ENCODE data around the gene MIGA2. TPM values are rescaled to one million over a fixed set of nuclear protein-coding genes. Genes with fewer than 3 reads are reported as not detected.

The MIGA2 gene
- total RNA-seq, 1 experiment from 2014 or later, result 23.0 TPM

DNA sequence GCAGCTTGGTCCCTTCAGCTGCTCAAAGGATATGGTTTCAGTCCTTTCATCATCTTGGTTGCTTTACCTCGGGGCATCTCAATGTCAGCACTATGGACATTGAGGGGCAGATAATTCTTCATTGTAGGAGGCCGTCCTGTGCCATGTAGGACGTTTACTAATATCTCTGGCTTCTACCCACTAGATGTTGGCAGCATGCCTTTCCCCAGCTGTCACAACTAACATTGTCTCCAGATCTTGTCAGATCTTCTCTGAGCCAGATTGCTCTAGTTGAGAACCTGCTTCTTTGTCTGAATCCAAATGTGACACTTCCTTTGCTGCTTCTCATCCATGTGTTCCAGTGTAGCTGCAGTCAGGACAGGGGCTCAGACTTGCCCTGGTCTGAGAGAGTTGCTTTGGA is 85.1 kb downstream of the MIGA2 start:
- no peak for ATAC-seq

More for the DNA sequence above, 85.1 kb downstream of the MIGA2 start:
- Histone ChIP-seq H3K9me3 (ENCODE audit: control insufficient read depth, insufficient read depth, low read depth, low read length) (no peaks in the 10 kb centered on the region), H3K27ac (ENCODE audit: low read length) (no peak overlapping the region), H3K27me3 (ENCODE audit: control insufficient read depth, insufficient read depth, low read length) (no peaks in the 10 kb centered on the region), H3K4me1 (ENCODE audit: control insufficient read depth, insufficient read depth, low read length) (no peaks in the 10 kb centered on the region), H3K36me3 (ENCODE audit: control insufficient read depth, insufficient read depth, low read length) (0 out of 2 replicates have a peak, but pooled peaks cover 4% of the 10 kb centered on the region), H3K4me3 (ENCODE audit: low read depth in 2 of 2, low read length in 2 of 2) (no peak overlapping the region)
- no TSS peak for BruUV-seq (replicated peaks)
- in situ Hi-C loops (cut with HindIII; ENCODE audit: low pct_unique_long_range_greater_than_20kb, low sequenced_read_pairs), result no loop called here
- no peak for DNase-seq (ENCODE audit: low read depth, low spot score)
- CTCF ChIA-PET, result no interaction called here
- TF ChIP-seq, protein P1, sequence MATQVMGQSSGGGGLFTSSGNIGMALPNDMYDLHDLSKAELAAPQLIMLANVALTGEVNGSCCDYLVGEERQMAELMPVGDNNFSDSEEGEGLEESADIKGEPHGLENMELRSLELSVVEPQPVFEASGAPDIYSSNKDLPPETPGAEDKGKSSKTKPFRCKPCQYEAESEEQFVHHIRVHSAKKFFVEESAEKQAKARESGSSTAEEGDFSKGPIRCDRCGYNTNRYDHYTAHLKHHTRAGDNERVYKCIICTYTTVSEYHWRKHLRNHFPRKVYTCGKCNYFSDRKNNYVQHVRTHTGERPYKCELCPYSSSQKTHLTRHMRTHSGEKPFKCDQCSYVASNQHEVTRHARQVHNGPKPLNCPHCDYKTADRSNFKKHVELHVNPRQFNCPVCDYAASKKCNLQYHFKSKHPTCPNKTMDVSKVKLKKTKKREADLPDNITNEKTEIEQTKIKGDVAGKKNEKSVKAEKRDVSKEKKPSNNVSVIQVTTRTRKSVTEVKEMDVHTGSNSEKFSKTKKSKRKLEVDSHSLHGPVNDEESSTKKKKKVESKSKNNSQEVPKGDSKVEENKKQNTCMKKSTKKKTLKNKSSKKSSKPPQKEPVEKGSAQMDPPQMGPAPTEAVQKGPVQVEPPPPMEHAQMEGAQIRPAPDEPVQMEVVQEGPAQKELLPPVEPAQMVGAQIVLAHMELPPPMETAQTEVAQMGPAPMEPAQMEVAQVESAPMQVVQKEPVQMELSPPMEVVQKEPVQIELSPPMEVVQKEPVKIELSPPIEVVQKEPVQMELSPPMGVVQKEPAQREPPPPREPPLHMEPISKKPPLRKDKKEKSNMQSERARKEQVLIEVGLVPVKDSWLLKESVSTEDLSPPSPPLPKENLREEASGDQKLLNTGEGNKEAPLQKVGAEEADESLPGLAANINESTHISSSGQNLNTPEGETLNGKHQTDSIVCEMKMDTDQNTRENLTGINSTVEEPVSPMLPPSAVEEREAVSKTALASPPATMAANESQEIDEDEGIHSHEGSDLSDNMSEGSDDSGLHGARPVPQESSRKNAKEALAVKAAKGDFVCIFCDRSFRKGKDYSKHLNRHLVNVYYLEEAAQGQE (IDR thresholded peaks at IDR 0.05; ENCODE audit: insufficient read depth in 1 of 2, low read depth in 2 of 2, low read length in 1 of 2), result no peak
- TF ChIP-seq CTCF (IDR thresholded peaks at IDR 0.05) (no peak), POLR2AphosphoS5 (IDR thresholded peaks at IDR 0.05; ENCODE audit: low read depth, low read length) (no peak), SIN3A (IDR thresholded peaks at IDR 0.05; ENCODE audit: borderline replicate concordance, insufficient read depth, low read depth, low read length) (no peak), TCF7L2 (IDR thresholded peaks at IDR 0.05; ENCODE audit: low read depth, low read length) (no peak)
- intact Hi-C loops (cut with micrococcal nuclease; ENCODE audit: unreplicated experiment), result no loop called here
- POLR2A ChIA-PET, result no interaction called here

Other genes starting within 250 kb of the MIGA2 start
- gene TBC1D13, start 249.4 kb upstream of the MIGA2 start, total RNA-seq (2021; ENCODE audit: unreplicated experiment), result 21.3 TPM
- gene ENDOG, start 218.1 kb upstream of the MIGA2 start, total RNA-seq (2021; ENCODE audit: unreplicated experiment), result 39.9 TPM
- gene SPOUT1, start 206.8 kb upstream of the MIGA2 start, total RNA-seq (2021; ENCODE audit: unreplicated experiment), result 38.4 TPM
- gene KYAT1, start 154.7 kb upstream of the MIGA2 start, total RNA-seq (2021; ENCODE audit: unreplicated experiment), result 6.1 TPM
- gene LRRC8A, start 154.5 kb upstream of the MIGA2 start, total RNA-seq (2021; ENCODE audit: unreplicated experiment), result 16.4 TPM
- not detected for gene PHYHD1, start 115.6 kb upstream of the MIGA2 start, total RNA-seq (2021; ENCODE audit: unreplicated experiment)
- 20.0 TPM for gene DOLK, start 89.0 kb upstream of the MIGA2 start, total RNA-seq (2021; ENCODE audit: unreplicated experiment)
- 69.9 TPM for gene NUP188, start 88.9 kb upstream of the MIGA2 start, total RNA-seq (2021; ENCODE audit: unreplicated experiment)
- 68.3 TPM for gene SH3GLB2, start 8.3 kb upstream of the MIGA2 start, total RNA-seq (2021; ENCODE audit: unreplicated experiment)
- gene DOLPP1, start 44.5 kb downstream of the MIGA2 start, total RNA-seq (2021; ENCODE audit: unreplicated experiment), result 13.7 TPM
- gene CRAT, start 74.2 kb downstream of the MIGA2 start, total RNA-seq (2021; ENCODE audit: unreplicated experiment), result 38.8 TPM
- 114 TPM for gene PTPA, start 74.8 kb downstream of the MIGA2 start, total RNA-seq (2021; ENCODE audit: unreplicated experiment)
- gene IER5L, start 141.6 kb downstream of the MIGA2 start, total RNA-seq (2021; ENCODE audit: unreplicated experiment), result 44.6 TPM

Measured in Panc1 (cell line).